IMR-90 (cell line): ENCODE data around the gene LSM2. TPM values are rescaled to one million over a fixed set of nuclear protein-coding genes. Genes with fewer than 3 reads are reported as not detected.
A peak's percentile ranks its signal among the peaks of the same experiment; 100 is the strongest.

ENCODE experiments used
- ATAC-seq: fragments of 200-7000 bp; cut with Tn5 transposase; 2 replicates; pipeline ENCODE4 v1.9.1; 2020; ENCODE audit warnings: low read depth, mild to moderate bottlenecking, moderate library complexity
- BruUV-seq: library from RNA; stranded (reverse); fragments of 400-500 nt; replicated peaks from 2 replicates; lab custom pipeline; 2021; lab: Mats Ljungman, UMichigan
- CTCF ChIA-PET: fragments of 300-600 bp; formaldehyde crosslinking; extraction: SDS; loops from one replicate; lab custom pipeline; 2021; ENCODE audit warnings: antibody characterized with exemption; lab: Yijun Ruan, JAX
- POLR2A ChIA-PET: fragments of 300-600 bp; sonication (Branson Sonifier 250); formaldehyde crosslinking; loops from one replicate; lab custom pipeline; 2022; ENCODE audit warnings: antibody characterized with exemption; ENCODE audit not compliant: unreplicated experiment; lab: Charles Lee
- DNase-seq: peaks from one replicate; pipeline ENCODE4 v3.0.0; 2013
- H2AFZ ChIP-seq: replicated peaks from 2 replicates; pipeline ENCODE3; 2013; ENCODE audit warnings: low read length, mild to moderate bottlenecking; ENCODE audit not compliant: poor library complexity
- H2AK5ac ChIP-seq: 2 replicates; pipeline ENCODE4 v1.6.1; 2013; ENCODE audit warnings: low read depth, low read length, inconsistent platforms
- H2AK9ac ChIP-seq: replicated peaks from 2 replicates; pipeline ENCODE3; 2013; ENCODE audit warnings: mild to moderate bottlenecking, low read depth, low read length, moderate library complexity; ENCODE audit not compliant: poor library complexity
- H2BK120ac ChIP-seq: 2 replicates; pipeline ENCODE4 v1.6.1; 2013; ENCODE audit warnings: low read depth, low read length, inconsistent platforms
- H2BK15ac ChIP-seq: 3 replicates; pipeline ENCODE4 v1.6.1; 2013; ENCODE audit warnings: low read depth, low read length, inconsistent platforms
- H2BK20ac ChIP-seq: 2 replicates; pipeline ENCODE4 v1.6.1; 2013; ENCODE audit warnings: low read depth, mild to moderate bottlenecking, inconsistent platforms, low read length, moderate library complexity
- H2BK5ac ChIP-seq: 2 replicates; pipeline ENCODE4 v1.6.1; 2013; ENCODE audit warnings: mild to moderate bottlenecking, low read depth, low read length, inconsistent platforms; ENCODE audit not compliant: poor library complexity, severe bottlenecking
- H3K14ac ChIP-seq: replicated peaks from 2 replicates; pipeline ENCODE4 v1.6.1; 2013; ENCODE audit warnings: low read depth, low read length, inconsistent platforms
- H3K18ac ChIP-seq: 2 replicates; pipeline ENCODE4 v1.6.1; 2013; ENCODE audit warnings: low read depth, low read length, control low read depth
- H3K23ac ChIP-seq: 2 replicates; pipeline ENCODE4 v1.6.1; 2013; ENCODE audit warnings: low read depth, low read length, inconsistent platforms
- H3K27ac ChIP-seq: 2 replicates; pipeline ENCODE4 v1.5.1; 2013; ENCODE audit warnings: mild to moderate bottlenecking, control low read depth, low read length; ENCODE audit not compliant: insufficient read depth
- H3K27me3 ChIP-seq: 2 replicates; pipeline ENCODE4 v1.6.1; 2013; ENCODE audit warnings: low read length; ENCODE audit not compliant: control insufficient read depth, insufficient read depth
- H3K36me3 ChIP-seq: 2 replicates; pipeline ENCODE4 v1.6.1; 2013; ENCODE audit warnings: low read length, mixed read lengths; ENCODE audit not compliant: control insufficient read depth, insufficient read depth
- H3K4ac ChIP-seq: 2 replicates; pipeline ENCODE4 v1.6.1; 2013; ENCODE audit warnings: low read depth, low read length, inconsistent platforms
- H3K4me1 ChIP-seq: 2 replicates; pipeline ENCODE4 v1.6.1; 2013; ENCODE audit warnings: low read length, mixed read lengths; ENCODE audit not compliant: control insufficient read depth, insufficient read depth
- H3K4me2 ChIP-seq: 2 replicates; pipeline ENCODE4 v1.6.1; 2013; ENCODE audit warnings: low read depth, mild to moderate bottlenecking, control low read depth, low read length, moderate library complexity
- H3K4me3 ChIP-seq: 2 replicates; pipeline ENCODE4 v1.5.1; 2013; ENCODE audit warnings: low read depth, mild to moderate bottlenecking, control low read depth, low read length, moderate library complexity; ENCODE audit not compliant: insufficient read depth
- H3K56ac ChIP-seq: 2 replicates; pipeline ENCODE4 v1.6.1; 2013; ENCODE audit warnings: low read length, inconsistent platforms; ENCODE audit not compliant: insufficient read depth; ENCODE audit errors: extremely low read depth
- H3K79me1 ChIP-seq, 2 experiments: 2 replicates each; pipeline ENCODE4 v1.6.1; 2013; ENCODE audit warnings: low read length in 2 of 2, inconsistent platforms in 1 of 2, low read depth in 1 of 2
- H3K9ac ChIP-seq: 2 replicates; pipeline ENCODE4 v1.6.1; 2013; ENCODE audit warnings: low read depth, low read length, control low read depth
- H3K9me1 ChIP-seq: 2 replicates; pipeline ENCODE4 v1.6.1; 2013; ENCODE audit warnings: low read length, inconsistent platforms; ENCODE audit not compliant: insufficient read depth
- H3K9me3 ChIP-seq: 2 replicates; pipeline ENCODE4 v1.6.1; 2013; ENCODE audit warnings: low read length; ENCODE audit not compliant: control insufficient read depth, insufficient read depth
- H4K20me1 ChIP-seq: 2 replicates; pipeline ENCODE4 v1.6.1; 2013; ENCODE audit warnings: low read length, inconsistent platforms; ENCODE audit not compliant: insufficient read depth
- H4K5ac ChIP-seq: 2 replicates; pipeline ENCODE4 v1.6.1; 2013; ENCODE audit warnings: mild to moderate bottlenecking, low read depth, low read length, control low read depth
- H4K8ac ChIP-seq, 2 experiments: 2 replicates each; pipeline ENCODE4 v1.6.1; 2013; ENCODE audit warnings: low read depth in 2 of 2, low read length in 2 of 2, control low read depth in 1 of 2, inconsistent platforms in 1 of 2
- H4K91ac ChIP-seq: 2 replicates; pipeline ENCODE4 v1.6.1; 2013; ENCODE audit warnings: low read depth, low read length, inconsistent platforms; ENCODE audit not compliant: insufficient read depth
- BHLHE40 ChIP-seq: fragments of 150-350 bp; IDR thresholded peaks from 2 replicates; pipeline ENCODE4 v1.6.1; 2016; ENCODE audit warnings: mild to moderate bottlenecking, low read depth, low read length
- CEBPB ChIP-seq: IDR thresholded peaks from 2 replicates; pipeline ENCODE4 v1.6.1; 2012; ENCODE audit warnings: low read depth, low read length, improper control_type of control experiment
- CHD1 ChIP-seq: IDR thresholded peaks from 2 replicates; pipeline ENCODE4 v1.6.1; 2012; ENCODE audit warnings: low read depth, low read length, improper control_type of control experiment
- CTCF ChIP-seq: conservative IDR thresholded peaks from 2 replicates; pipeline ENCODE4 v1.5.1; 2012; ENCODE audit warnings: mild to moderate bottlenecking, low read depth, low read length, improper control_type of control experiment
- ELK1 ChIP-seq: fragments of 150-350 bp; IDR thresholded peaks from 2 replicates; pipeline ENCODE4 v1.6.1; 2016; ENCODE audit warnings: low read depth, mild to moderate bottlenecking, low read length, moderate library complexity, borderline replicate concordance
- FOS ChIP-seq: fragments of 150-350 bp; IDR thresholded peaks from 2 replicates; pipeline ENCODE4 v1.6.1; 2016; ENCODE audit warnings: low read depth, low read length
- MAFK ChIP-seq: IDR thresholded peaks from 2 replicates; pipeline ENCODE4 v1.6.1; 2012; ENCODE audit warnings: low read depth, low read length, improper control_type of control experiment
- MAZ ChIP-seq: IDR thresholded peaks from 2 replicates; pipeline ENCODE4 v1.6.1; 2012; ENCODE audit warnings: low read depth, mild to moderate bottlenecking, low read length, improper control_type of control experiment, moderate library complexity, borderline replicate concordance
- MXI1 ChIP-seq: IDR thresholded peaks from 2 replicates; pipeline ENCODE4 v1.6.1; 2012; ENCODE audit warnings: low read depth, mild to moderate bottlenecking, low read length, moderate library complexity, borderline replicate concordance
- NFE2L2 ChIP-seq: fragments of 150-350 bp; IDR thresholded peaks from 2 replicates; pipeline ENCODE4 v1.6.1; 2016; ENCODE audit warnings: low read depth, mild to moderate bottlenecking, low read length
- POLR2A ChIP-seq: IDR thresholded peaks from 2 replicates; pipeline ENCODE4 v1.6.1; 2012; ENCODE audit warnings: mild to moderate bottlenecking, low read depth, low read length
- RAD21 ChIP-seq: IDR thresholded peaks from 2 replicates; pipeline ENCODE4 v1.6.1; 2012; ENCODE audit warnings: low read length, improper control_type of control experiment
- RCOR1 ChIP-seq: IDR thresholded peaks from 2 replicates; pipeline ENCODE4 v1.6.1; 2012; ENCODE audit warnings: mild to moderate bottlenecking, low read length, improper control_type of control experiment; ENCODE audit not compliant: insufficient replicate concordance
- RFX5 ChIP-seq: IDR thresholded peaks from 2 replicates; pipeline ENCODE4 v1.8.0; 2012; ENCODE audit warnings: low read depth, mild to moderate bottlenecking, low read length, moderate library complexity
- SMC3 ChIP-seq: fragments of 150-350 bp; IDR thresholded peaks from 2 replicates; pipeline ENCODE4 v1.6.1; 2016; ENCODE audit warnings: low read depth, mild to moderate bottlenecking, antibody characterized with exemption, low read length, moderate library complexity
- USF2 ChIP-seq: fragments of 150-350 bp; IDR thresholded peaks from 2 replicates; pipeline ENCODE4 v1.6.1; 2017; ENCODE audit warnings: mild to moderate bottlenecking, antibody characterized with exemption, low read length, low read depth
- WGBS, 2 experiments: methylation state at CpG; one replicate each; pipeline versions ENCODE4 v1.1.5 to v1.1.7; 2013; ENCODE audit warnings: missing lambda C conversion rate in 2 of 2; ENCODE audit not compliant: insufficient read length in 1 of 2; ENCODE audit errors: extremely low coverage in 2 of 2; 5-methylcytosine and 5-hydroxymethylcytosine counted together
- dilution Hi-C: fragments of 300-500 bp; cut with HindIII; formaldehyde crosslinking; loops from one replicate; pipeline ENCODE4 v1.14.3; 2018; ENCODE audit warnings: low sequenced_read_pairs; ENCODE audit not compliant: unreplicated experiment
- in situ Hi-C: fragments of 300-500 bp; cut with MboI; formaldehyde crosslinking; loops from 3 replicates; pipeline ENCODE4 v1.14.3; 2019; ENCODE audit warnings: low sequenced_read_pairs, inconsistent platforms, mixed read lengths
- intact Hi-C: fragments of 100-400 bp; cut with micrococcal nuclease; formaldehyde crosslinking; loops from 2 replicates; pipeline ENCODE4 v1.10.0; 2022
- polyA plus RNA-seq, 3 experiments: library from polyadenylated mRNA; depleted of rRNA; stranded (reverse); fragments of >200 nt; gene quantifications; 2 replicates each; pipeline ENCODE4 v1.2.3, GENCODE V29; 2012; ENCODE audit warnings: low replicate concordance in 1 of 3
- total RNA-seq: library from RNA; depleted of rRNA; stranded (reverse); fragments of >200 nt; gene quantifications from 2 replicates; pipeline ENCODE4 v1.2.3, GENCODE V29; 2012

The LSM2 gene
- total and polyA plus RNA-seq, 2 of the 4 experiments (the other 2 are of a cell fraction) = 56.3 to 61.0 TPM

- H3K4me2 ChIP-seq = no peak overlapping the region
- no peak overlapping the region for H2BK120ac ChIP-seq
- no peak overlapping the region for H4K5ac ChIP-seq
- no peaks in the 10 kb centered on the region for H4K20me1 ChIP-seq
- H3K23ac ChIP-seq = no peak overlapping the region
- no peak overlapping the region for H3K4me3 ChIP-seq
- no peaks in the 10 kb centered on the region for H3K79me1 ChIP-seq
- TF ChIP-seq CEBPB (no peak), FOS (no peak), MXI1 (no peak), RFX5 (no peak), BHLHE40 (no peak), RAD21 (no peak), MAFK (no peak), POLR2A (no peak), USF2 (no peak), MAZ (no peak), NFE2L2 (no peak), SMC3 (no peak), CTCF (no peak), ELK1 (no peak), RCOR1 (no peak), CHD1 (no peak)
- no peak overlapping the region for H2AK5ac ChIP-seq
- DNase-seq = no peak
- H3K18ac ChIP-seq = no peak overlapping the region
- peaks cover 9% of the 10 kb centered on the region for H3K9me1 ChIP-seq
- H2BK20ac ChIP-seq = no peak overlapping the region
- no peak overlapping the region for H2BK5ac ChIP-seq
- H3K4me1 ChIP-seq = peaks cover 4% of the 10 kb centered on the region
- no peak overlapping the region for H4K91ac ChIP-seq
- no peak overlapping the region for H3K27ac ChIP-seq
- ATAC-seq = no peak
- in situ Hi-C loops (no loop called here), intact Hi-C loops (no loop called here), dilution Hi-C loops (no loop called here)
- no peak overlapping the region for H2AFZ ChIP-seq
- no peak overlapping the region for H2BK15ac ChIP-seq
- no peak overlapping the region for H3K4ac ChIP-seq
- no peak overlapping the region for H3K14ac ChIP-seq
- H3K9me3 ChIP-seq = no peaks in the 10 kb centered on the region
- H3K9ac ChIP-seq = no peak overlapping the region
- H3K36me3 ChIP-seq = peaks cover 3% of the 10 kb centered on the region; the same call in 1 of the 2 replicates
- no peak overlapping the region for H4K8ac ChIP-seq
- ChIA-PET POLR2A (no interaction called here), CTCF (no interaction called here)
- BruUV-seq = no TSS peak
- H3K56ac ChIP-seq = no peak overlapping the region
- no CpG with 5 or more reads among the region's 9 CpGs for WGBS, 2 experiments
- H2AK9ac ChIP-seq = peak overlapping the region; percentile 59
- H3K27me3 ChIP-seq = no peaks in the 10 kb centered on the region
Measured at GRCh38 chr6:31765559-31765909, 41.2 kb downstream of the LSM2 start.
